CD4-positive, alpha-beta T cell treated with Interferon gamma for 1 hour (primary cell): Measurements from ENCODE around the gene MTURN.
"Not testable (repeated sequence)": the region's sequence is repeated elsewhere in the genome, so short reads cannot be mapped to it uniquely, and the experiment has no call there.

Source experiments
- DNase-seq: peaks from one replicate; pipeline ENCODE4 v3.0.0-alpha.2; 2020

MTURN gene

GRCh38 chr7:30181736-30182522, 47.1 kb downstream of the MTURN start:
- DNase-seq: no peak

- DNase-seq: no peak
Measured at GRCh38 chr7:30182814-30183213, 48.0 kb downstream of the MTURN start.

- no peak for DNase-seq
Measured at GRCh38 chr7:30183749-30184369, 49.1 kb downstream of the MTURN start.

GRCh38 chr7:30184791-30185487, 50.2 kb downstream of the MTURN start:
- peak; percentile 60 for DNase-seq

GRCh38 chr7:30185496-30185895, 50.7 kb downstream of the MTURN start:
- DNase-seq: no peak

- no peak for DNase-seq
Measured at GRCh38 chr7:30186725-30187124, 51.9 kb downstream of the MTURN start.

- DNase-seq: no peak
Measured at GRCh38 chr7:30187513-30187912, 52.7 kb downstream of the MTURN start.

GRCh38 chr7:30188381-30188780, 53.6 kb downstream of the MTURN start:
- DNase-seq: not testable (repeated sequence)

- DNase-seq: no peak
Measured at GRCh38 chr7:30188811-30189210, 54.0 kb downstream of the MTURN start.

- no peak for DNase-seq
Measured at GRCh38 chr7:30191809-30192208, 57.0 kb downstream of the MTURN start.

- no peak for DNase-seq
Measured at GRCh38 chr7:30193336-30193943, 58.7 kb downstream of the MTURN start.

GRCh38 chr7:30196408-30196807, 61.6 kb downstream of the MTURN start:
- DNase-seq: no peak

GRCh38 chr7:30197438-30197837, 62.7 kb downstream of the MTURN start:
- no peak for DNase-seq

GRCh38 chr7:30199271-30199670, 64.5 kb downstream of the MTURN start:
- DNase-seq: no peak

- DNase-seq: no peak
Measured at GRCh38 chr7:30200591-30200990, 65.8 kb downstream of the MTURN start.

GRCh38 chr7:30201161-30201666, 66.4 kb downstream of the MTURN start:
- DNase-seq: no peak

GRCh38 chr7:30201921-30202320, 67.1 kb downstream of the MTURN start:
- no peak for DNase-seq

- DNase-seq: no peak
Measured at GRCh38 chr7:30202671-30203070, 67.9 kb downstream of the MTURN start.

GRCh38 chr7:30206491-30206890, 71.7 kb downstream of the MTURN start:
- no peak for DNase-seq

- DNase-seq: no peak
Measured at GRCh38 chr7:30206942-30207341, 72.2 kb downstream of the MTURN start.

- no peak for DNase-seq
Measured at GRCh38 chr7:30207376-30207775, 72.6 kb downstream of the MTURN start.

- DNase-seq: no peak
Measured at GRCh38 chr7:30209951-30210350, 75.2 kb downstream of the MTURN start.
